HEK293 (cell line): ENCODE measurements around the gene NAGA.

Experiments used
- WT1 ChIP-seq: fragments of 450-650 bp; formaldehyde crosslinking; IDR thresholded peaks from 2 replicates; pipeline ENCODE4 v1.5.1; 2016; ENCODE audit warnings: missing biosample characterization, missing genetic modification characterization
- ZNF138 ChIP-seq: fragments of 450-650 bp; formaldehyde crosslinking; IDR thresholded peaks from 2 replicates; pipeline ENCODE4 v1.5.1; 2016; ENCODE audit warnings: missing biosample characterization, missing genetic modification characterization, borderline replicate concordance
- ZNF664 ChIP-seq: fragments of 450-650 bp; formaldehyde crosslinking; IDR thresholded peaks from 2 replicates; pipeline ENCODE4 v1.5.1; 2016; ENCODE audit warnings: missing biosample characterization, missing genetic modification characterization
- TF ChIP-seq, protein P1 (sequence below): fragments of 450-650 bp; formaldehyde crosslinking; IDR thresholded peaks from 2 replicates; pipeline ENCODE4 v1.5.1; 2016; ENCODE audit warnings: missing biosample characterization, missing genetic modification characterization
- TF ChIP-seq, protein P2 (sequence below): fragments of 450-650 bp; formaldehyde crosslinking; IDR thresholded peaks from 2 replicates; pipeline ENCODE4 v1.5.1; 2017; ENCODE audit warnings: missing biosample characterization, mild to moderate bottlenecking, missing genetic modification characterization, moderate library complexity
- TF ChIP-seq, protein P3 (sequence below): fragments of 450-650 bp; formaldehyde crosslinking; IDR thresholded peaks from 2 replicates; pipeline ENCODE4 v1.5.1; 2016; ENCODE audit warnings: missing biosample characterization, missing genetic modification characterization
- TF ChIP-seq, protein P4 (sequence below): fragments of 450-650 bp; formaldehyde crosslinking; IDR thresholded peaks from 2 replicates; pipeline ENCODE4 v1.5.1; 2017; ENCODE audit warnings: missing biosample characterization, missing genetic modification characterization

DNA sequence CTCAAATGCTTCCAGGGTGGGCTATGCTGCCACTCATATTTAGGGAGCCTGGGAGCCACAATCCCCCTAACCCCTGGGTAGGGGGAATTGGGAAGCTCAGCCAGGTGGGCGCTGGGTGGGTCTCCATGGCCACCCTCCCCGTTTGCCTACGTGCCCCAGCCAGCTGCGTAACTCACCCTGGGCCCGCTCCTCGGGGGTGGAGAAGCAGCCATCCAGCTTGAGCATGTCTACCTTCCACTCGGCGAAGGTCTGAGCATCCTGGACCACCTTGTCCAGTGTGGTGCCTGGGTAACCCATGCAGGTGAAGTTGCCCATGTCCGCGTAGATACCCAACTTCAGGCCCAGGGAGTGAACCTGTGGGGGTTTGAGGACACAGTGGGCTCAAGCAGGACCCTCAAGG is 3.7 kb downstream of the NAGA start:
- TF ChIP-seq, protein P1, sequence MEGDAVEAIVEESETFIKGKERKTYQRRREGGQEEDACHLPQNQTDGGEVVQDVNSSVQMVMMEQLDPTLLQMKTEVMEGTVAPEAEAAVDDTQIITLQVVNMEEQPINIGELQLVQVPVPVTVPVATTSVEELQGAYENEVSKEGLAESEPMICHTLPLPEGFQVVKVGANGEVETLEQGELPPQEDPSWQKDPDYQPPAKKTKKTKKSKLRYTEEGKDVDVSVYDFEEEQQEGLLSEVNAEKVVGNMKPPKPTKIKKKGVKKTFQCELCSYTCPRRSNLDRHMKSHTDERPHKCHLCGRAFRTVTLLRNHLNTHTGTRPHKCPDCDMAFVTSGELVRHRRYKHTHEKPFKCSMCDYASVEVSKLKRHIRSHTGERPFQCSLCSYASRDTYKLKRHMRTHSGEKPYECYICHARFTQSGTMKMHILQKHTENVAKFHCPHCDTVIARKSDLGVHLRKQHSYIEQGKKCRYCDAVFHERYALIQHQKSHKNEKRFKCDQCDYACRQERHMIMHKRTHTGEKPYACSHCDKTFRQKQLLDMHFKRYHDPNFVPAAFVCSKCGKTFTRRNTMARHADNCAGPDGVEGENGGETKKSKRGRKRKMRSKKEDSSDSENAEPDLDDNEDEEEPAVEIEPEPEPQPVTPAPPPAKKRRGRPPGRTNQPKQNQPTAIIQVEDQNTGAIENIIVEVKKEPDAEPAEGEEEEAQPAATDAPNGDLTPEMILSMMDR (tag by site-specific recombination): no peak
- TF ChIP-seq ZNF664 (tag by site-specific recombination) (no peak), ZNF138 (no peak), WT1 (tag by site-specific recombination) (no peak)
- TF ChIP-seq, protein P2, sequence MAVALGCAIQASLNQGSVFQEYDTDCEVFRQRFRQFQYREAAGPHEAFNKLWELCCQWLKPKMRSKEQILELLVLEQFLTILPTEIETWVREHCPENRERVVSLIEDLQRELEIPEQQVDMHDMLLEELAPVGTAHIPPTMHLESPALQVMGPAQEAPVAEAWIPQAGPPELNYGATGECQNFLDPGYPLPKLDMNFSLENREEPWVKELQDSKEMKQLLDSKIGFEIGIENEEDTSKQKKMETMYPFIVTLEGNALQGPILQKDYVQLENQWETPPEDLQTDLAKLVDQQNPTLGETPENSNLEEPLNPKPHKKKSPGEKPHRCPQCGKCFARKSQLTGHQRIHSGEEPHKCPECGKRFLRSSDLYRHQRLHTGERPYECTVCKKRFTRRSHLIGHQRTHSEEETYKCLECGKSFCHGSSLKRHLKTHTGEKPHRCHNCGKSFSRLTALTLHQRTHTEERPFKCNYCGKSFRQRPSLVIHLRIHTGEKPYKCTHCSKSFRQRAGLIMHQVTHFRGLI (tag by site-specific recombination): no peak
- TF ChIP-seq, protein P3, sequence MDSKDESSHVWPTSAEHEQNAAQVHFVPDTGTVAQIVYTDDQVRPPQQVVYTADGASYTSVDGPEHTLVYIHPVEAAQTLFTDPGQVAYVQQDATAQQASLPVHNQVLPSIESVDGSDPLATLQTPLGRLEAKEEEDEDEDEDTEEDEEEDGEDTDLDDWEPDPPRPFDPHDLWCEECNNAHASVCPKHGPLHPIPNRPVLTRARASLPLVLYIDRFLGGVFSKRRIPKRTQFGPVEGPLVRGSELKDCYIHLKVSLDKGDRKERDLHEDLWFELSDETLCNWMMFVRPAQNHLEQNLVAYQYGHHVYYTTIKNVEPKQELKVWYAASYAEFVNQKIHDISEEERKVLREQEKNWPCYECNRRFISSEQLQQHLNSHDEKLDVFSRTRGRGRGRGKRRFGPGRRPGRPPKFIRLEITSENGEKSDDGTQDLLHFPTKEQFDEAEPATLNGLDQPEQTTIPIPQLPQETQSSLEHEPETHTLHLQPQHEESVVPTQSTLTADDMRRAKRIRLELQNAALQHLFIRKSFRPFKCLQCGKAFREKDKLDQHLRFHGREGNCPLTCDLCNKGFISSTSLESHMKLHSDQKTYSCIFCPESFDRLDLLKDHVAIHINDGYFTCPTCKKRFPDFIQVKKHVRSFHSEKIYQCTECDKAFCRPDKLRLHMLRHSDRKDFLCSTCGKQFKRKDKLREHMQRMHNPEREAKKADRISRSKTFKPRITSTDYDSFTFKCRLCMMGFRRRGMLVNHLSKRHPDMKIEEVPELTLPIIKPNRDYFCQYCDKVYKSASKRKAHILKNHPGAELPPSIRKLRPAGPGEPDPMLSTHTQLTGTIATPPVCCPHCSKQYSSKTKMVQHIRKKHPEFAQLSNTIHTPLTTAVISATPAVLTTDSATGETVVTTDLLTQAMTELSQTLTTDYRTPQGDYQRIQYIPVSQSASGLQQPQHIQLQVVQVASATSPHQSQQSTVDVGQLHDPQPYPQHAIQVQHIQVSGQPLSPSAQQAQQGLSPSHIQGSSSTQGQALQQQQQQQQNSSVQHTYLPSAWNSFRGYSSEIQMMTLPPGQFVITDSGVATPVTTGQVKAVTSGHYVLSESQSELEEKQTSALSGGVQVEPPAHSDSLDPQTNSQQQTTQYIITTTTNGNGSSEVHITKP (tag by site-specific recombination): no peak
- TF ChIP-seq, protein P4, sequence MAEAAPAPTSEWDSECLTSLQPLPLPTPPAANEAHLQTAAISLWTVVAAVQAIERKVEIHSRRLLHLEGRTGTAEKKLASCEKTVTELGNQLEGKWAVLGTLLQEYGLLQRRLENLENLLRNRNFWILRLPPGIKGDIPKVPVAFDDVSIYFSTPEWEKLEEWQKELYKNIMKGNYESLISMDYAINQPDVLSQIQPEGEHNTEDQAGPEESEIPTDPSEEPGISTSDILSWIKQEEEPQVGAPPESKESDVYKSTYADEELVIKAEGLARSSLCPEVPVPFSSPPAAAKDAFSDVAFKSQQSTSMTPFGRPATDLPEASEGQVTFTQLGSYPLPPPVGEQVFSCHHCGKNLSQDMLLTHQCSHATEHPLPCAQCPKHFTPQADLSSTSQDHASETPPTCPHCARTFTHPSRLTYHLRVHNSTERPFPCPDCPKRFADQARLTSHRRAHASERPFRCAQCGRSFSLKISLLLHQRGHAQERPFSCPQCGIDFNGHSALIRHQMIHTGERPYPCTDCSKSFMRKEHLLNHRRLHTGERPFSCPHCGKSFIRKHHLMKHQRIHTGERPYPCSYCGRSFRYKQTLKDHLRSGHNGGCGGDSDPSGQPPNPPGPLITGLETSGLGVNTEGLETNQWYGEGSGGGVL: no peak
